Activated naive CD4-positive, alpha-beta T cell treated with anti-CD3 and anti-CD28 coated beads for 36 hours (primary cell): Measurements from ENCODE around the gene PLXNA1. TPM values are rescaled to one million over a fixed set of nuclear protein-coding genes. Genes with fewer than 3 reads are reported as not detected.

Experiments used
- CTCF ChIA-PET: fragments of 350-600 bp; sonication (Branson Sonifier 250); formaldehyde crosslinking; loops from one replicate; lab custom pipeline; 2021; ENCODE audit warnings: antibody characterized with exemption; lab: Charles Lee
- DNase-seq: peaks from one replicate; pipeline ENCODE4 v3.0.0-alpha.2; 2020
- H3K27ac Mint-ChIP-seq: one replicate; pipeline ENCODE4 v1.8.0; 2021; ENCODE audit warnings: mild to moderate bottlenecking, mixed read lengths
- H3K27me3 Mint-ChIP-seq: one replicate; pipeline ENCODE4 v1.8.0; 2021; ENCODE audit warnings: low read depth, mixed read lengths
- H3K36me3 Mint-ChIP-seq: one replicate; pipeline ENCODE4 v1.8.0; 2021; ENCODE audit warnings: low read depth, mixed read lengths
- H3K4me1 Mint-ChIP-seq: one replicate; pipeline ENCODE4 v1.8.0; 2021; ENCODE audit warnings: low read depth, mixed read lengths
- H3K4me3 Mint-ChIP-seq: one replicate; pipeline ENCODE4 v1.8.0; 2021; ENCODE audit warnings: mild to moderate bottlenecking, moderate library complexity, mixed read lengths
- H3K9me3 Mint-ChIP-seq: one replicate; pipeline ENCODE4 v1.8.0; 2021; ENCODE audit warnings: mixed read lengths
- intact Hi-C: fragments of 100-400 bp; cut with micrococcal nuclease; formaldehyde crosslinking; loops from one replicate; pipeline ENCODE4 v1.15.1; 2023
- total RNA-seq, 2 experiments: library from RNA; stranded (reverse); gene quantifications; one replicate each; pipeline ENCODE4 v1.2.3, GENCODE V29; 2021

The PLXNA1 gene
- total RNA-seq, 2 experiments from 2014 or later, result 5.0 to 5.8 TPM

DNA sequence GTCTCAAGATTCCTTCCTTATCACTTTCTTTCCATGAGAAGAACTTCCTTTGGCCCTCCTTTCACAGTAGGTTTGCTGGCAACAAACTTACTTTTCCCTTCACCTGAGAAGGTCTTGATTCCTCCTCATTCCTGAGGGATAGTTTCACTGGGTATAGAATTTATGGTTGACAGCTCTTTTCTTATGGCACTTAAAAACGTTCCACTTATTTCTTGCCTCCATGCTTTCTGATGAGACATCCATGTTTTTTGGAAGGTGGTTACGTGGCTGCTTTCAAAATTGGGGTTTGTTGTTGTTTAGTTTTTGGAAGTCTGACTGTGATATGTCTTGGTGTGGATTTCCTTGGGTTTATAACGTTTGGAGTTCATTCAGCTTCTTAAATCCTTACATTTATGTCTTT lies 8.2 kb upstream of the PLXNA1 start:
- Mint-ChIP-seq H3K27ac (no peak overlapping the region), H3K4me1 (peaks cover 6% of the 10 kb centered on the region), H3K27me3 (peaks cover 5% of the 10 kb centered on the region), H3K4me3 (no peak overlapping the region), H3K9me3 (peaks cover 10% of the 10 kb centered on the region), H3K36me3 (peaks cover 7% of the 10 kb centered on the region)
- DNase-seq, result no peak
- CTCF ChIA-PET, result no interaction called here
- intact Hi-C loops, result no loop called here

DNA sequence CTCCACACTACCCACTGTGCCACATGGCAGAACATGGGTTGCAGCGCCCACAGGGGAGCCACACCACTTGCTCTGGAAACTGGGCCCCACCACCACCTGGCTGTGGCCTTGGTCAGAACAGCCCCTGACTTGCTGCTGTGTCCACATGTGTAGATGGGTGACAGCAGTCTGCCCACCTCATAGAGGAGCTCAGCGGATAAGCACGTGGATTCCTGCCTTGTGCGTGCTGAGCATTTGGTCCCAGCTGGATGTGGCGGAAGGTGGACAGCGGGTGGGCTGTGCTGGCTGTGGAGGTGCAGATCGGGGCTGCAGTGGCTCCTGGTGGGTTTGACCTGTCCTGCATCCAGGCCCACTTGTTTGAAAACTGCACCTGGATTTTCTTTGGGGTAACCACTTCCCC lies 6.0 kb upstream of the PLXNA1 start:
- intact Hi-C loops, result no loop called here
- Mint-ChIP-seq H3K9me3 (peaks cover 10% of the 10 kb centered on the region), H3K4me3 (no peak overlapping the region), H3K27ac (no peak overlapping the region), H3K36me3 (peaks cover 7% of the 10 kb centered on the region), H3K4me1 (peaks cover 10% of the 10 kb centered on the region), H3K27me3 (peaks cover 5% of the 10 kb centered on the region)
- CTCF ChIA-PET, result no interaction called here
- no peak for DNase-seq

DNA sequence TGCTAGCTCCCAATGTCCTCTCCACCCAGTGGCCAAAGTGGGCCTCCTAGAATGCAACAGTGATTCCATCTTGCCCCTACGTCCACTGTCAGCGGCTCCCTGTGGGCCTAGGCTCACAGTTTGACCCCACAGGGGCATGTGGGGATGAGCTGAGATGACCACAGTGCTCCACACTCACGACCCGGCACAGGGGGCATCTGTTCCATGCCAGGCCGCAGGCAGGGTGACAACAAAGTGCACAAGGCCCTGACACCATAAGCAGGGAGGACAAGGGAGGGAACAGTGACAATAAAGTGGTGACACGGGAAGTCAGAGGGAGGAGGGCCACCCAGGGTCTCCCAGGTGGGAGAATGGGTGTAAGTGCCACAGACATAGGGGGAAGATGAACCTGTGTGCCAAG lies 5.1 kb upstream of the PLXNA1 start:
- Mint-ChIP-seq H3K4me1 (peaks cover 15% of the 10 kb centered on the region), H3K27me3 (peaks cover 5% of the 10 kb centered on the region), H3K27ac (no peak overlapping the region), H3K9me3 (peaks cover 10% of the 10 kb centered on the region), H3K36me3 (peaks cover 7% of the 10 kb centered on the region), H3K4me3 (no peak overlapping the region)
- intact Hi-C loops, result no loop called here
- CTCF ChIA-PET, result no interaction called here
- no peak for DNase-seq

DNA sequence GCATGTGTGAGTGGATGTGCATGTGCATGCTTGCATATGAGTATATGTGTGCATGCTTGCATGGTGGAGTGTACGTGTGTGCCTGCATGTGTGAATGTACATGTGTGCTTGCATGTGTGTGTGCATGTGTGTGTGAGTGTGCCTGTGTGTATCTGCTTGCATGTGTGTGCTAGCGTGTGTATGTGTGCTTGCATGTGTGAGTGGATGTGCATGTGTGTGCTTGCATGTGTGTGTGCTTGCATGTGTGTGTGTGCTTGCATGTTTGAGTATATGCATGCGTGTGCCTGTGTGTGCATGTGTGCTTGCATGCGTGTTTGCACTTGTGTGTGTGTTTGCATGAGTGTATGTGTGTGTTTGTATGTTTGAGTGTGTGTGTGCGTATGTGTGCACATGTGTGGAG lies 4.6 kb upstream of the PLXNA1 start:
- CTCF ChIA-PET, result no interaction called here
- H3K9me3 Mint-ChIP-seq, result peaks cover 10% of the 10 kb centered on the region
- no peak overlapping the region for H3K27ac Mint-ChIP-seq

DNA sequence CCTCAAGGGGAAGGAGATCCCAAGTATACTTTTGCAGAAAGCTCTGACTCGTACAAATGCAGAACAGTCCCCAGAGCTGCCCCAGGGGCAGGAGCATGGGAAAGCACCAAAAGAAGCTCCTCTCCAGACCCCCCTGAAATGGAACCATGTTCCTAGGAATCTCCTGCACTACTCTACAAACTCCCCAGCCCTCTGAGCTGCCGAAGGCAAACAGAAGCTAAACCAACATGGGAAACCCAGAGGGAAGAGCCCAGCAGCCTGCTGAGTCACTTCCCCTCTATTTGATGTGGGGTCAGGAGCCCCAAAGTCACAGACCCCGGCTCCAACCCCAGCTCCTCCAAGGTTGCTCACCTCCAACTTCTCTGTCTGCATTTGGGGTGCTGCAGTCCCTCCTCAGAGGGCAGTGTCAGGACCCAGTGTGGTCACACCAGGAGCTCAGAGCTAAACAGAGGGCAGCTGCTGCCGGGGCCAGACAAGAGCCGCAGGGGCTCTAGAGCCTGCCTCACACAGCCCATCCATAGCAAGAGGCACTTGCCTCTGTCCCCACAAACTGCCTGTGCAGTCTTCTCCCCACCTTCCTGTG lies 3.8 kb upstream of the PLXNA1 start:
- DNase-seq, result no peak
- H3K36me3 Mint-ChIP-seq, result peaks cover 7% of the 10 kb centered on the region
- H3K27me3 Mint-ChIP-seq, result peaks cover 5% of the 10 kb centered on the region
- CTCF ChIA-PET, result no interaction called here
- H3K27ac Mint-ChIP-seq, result no peak overlapping the region
- H3K4me1 Mint-ChIP-seq, result peaks cover 15% of the 10 kb centered on the region
- peaks cover 10% of the 10 kb centered on the region for H3K9me3 Mint-ChIP-seq
- intact Hi-C loops, result no loop called here
- H3K4me3 Mint-ChIP-seq, result no peak overlapping the region

More for the DNA sequence above, 4.6 kb upstream of the PLXNA1 start:
- H3K27me3 Mint-ChIP-seq, result peaks cover 5% of the 10 kb centered on the region
- intact Hi-C loops, result no loop called here
- H3K4me3 Mint-ChIP-seq, result no peak overlapping the region
- H3K36me3 Mint-ChIP-seq, result peaks cover 7% of the 10 kb centered on the region
- peaks cover 15% of the 10 kb centered on the region for H3K4me1 Mint-ChIP-seq
- DNase-seq, result no peak

DNA sequence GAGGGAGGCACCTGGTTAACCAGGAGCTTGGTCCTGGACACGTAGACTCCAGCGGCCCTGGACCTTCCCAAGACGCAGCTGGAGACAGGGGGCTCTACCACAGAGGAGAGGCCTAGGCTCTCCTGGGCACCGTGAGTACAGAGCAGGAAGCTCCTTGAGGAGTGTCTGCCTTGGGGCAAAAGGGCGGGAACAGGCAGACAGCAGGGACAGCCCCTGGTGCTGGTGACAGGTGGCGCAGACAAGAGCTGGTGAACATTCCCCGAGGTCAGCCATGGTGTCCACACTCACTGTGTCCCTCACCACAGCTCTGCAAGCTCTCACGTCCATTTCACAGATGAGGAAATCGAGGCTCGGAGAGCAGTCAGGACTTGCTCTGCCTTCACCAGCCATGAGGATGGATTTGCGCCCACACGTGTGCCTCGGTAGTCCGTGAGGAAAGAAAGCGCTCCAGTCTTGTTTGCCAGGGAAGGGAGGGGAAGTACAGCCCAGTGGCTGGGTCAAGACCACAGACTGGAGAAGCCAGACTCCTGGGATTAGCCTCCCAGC lies 2.6 kb upstream of the PLXNA1 start:
- intact Hi-C loops, result loop anchor here (10.0 kb wide), 1 partner anchor 626 kb away; the partner anchor contains the start of gene KLF15
- CTCF ChIA-PET, result interaction anchor here (1.5 to 3.2 kb wide), 2 partner anchors 301 to 567 kb away, joined by 6 to 17 read pairs; no protein-coding TSS in a partner anchor
- no peaks in the 10 kb centered on the region for H3K9me3 Mint-ChIP-seq
- peaks cover 3% of the 10 kb centered on the region for H3K27me3 Mint-ChIP-seq
- H3K27ac Mint-ChIP-seq, result no peak overlapping the region
- H3K4me3 Mint-ChIP-seq, result no peak overlapping the region
- no peaks in the 10 kb centered on the region for H3K36me3 Mint-ChIP-seq
- DNase-seq, result no peak
- peaks cover 17% of the 10 kb centered on the region for H3K4me1 Mint-ChIP-seq

DNA sequence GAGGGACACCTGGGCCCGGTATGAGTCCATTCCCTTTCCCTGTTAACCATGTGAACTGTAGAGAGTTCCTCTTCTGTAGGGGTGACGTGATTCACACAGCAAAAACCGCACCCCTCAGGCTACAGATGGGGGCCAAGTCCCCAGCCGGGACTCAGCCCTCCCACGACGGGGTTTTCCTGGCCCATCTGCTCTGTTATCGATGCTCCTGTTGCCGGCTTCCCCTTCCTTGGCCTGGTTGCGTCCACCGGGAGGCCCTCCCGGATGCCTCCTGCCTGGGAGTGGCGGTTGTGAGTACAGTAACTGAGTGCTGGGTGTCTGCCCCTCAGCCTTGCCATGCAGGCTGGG lies 817 bp upstream of the PLXNA1 start:
- intact Hi-C loops, result loop anchor here (1.0 to 10.0 kb wide), 11 partner anchors 71 to 690 kb away; partner anchors contain the start of genes ABTB1, CHCHD6, KLF15 and TPRA1
- no peaks in the 10 kb centered on the region for H3K9me3 Mint-ChIP-seq
- DNase-seq, result peak; percentile 81
- peaks cover 17% of the 10 kb centered on the region for H3K4me1 Mint-ChIP-seq
- peak overlapping the region; percentile 77 for H3K4me3 Mint-ChIP-seq
- H3K27me3 Mint-ChIP-seq, result peaks cover 3% of the 10 kb centered on the region
- H3K27ac Mint-ChIP-seq, result peak overlapping the region; percentile 82
- no peaks in the 10 kb centered on the region for H3K36me3 Mint-ChIP-seq
- CTCF ChIA-PET, result interaction anchor here (0.6 to 3.2 kb wide), 3 partner anchors 303 to 586 kb away, joined by 3 to 17 read pairs (median 6); no protein-coding TSS in a partner anchor

DNA sequence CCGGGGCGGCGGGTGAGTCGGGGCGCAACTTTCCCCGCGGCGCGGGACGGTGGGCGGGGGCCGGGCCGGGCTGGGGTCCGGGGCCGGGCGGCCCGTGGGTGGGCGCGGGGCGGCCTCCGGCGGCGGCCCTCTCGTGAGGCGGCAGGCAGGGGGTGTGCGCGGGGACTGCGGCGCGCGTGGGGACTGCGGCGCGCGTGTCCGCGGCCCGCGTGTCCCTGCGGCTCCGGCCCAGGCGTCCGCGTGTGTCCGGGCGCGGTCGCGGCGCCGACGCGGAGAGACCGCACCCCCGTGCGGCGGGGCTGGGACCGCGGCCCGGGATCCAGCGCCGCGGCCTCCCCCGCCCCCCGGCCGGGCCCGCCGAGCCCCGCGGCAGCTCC lies 349 bp downstream of the PLXNA1 start:
- DNase-seq, result no peak
- H3K4me1 Mint-ChIP-seq, result peaks cover 17% of the 10 kb centered on the region
- CTCF ChIA-PET, result interaction anchor here (1.0 kb wide), 1 partner anchor 299 kb away, joined by 3 read pairs; no protein-coding TSS in a partner anchor
- no peaks in the 10 kb centered on the region for H3K36me3 Mint-ChIP-seq
- H3K27me3 Mint-ChIP-seq, result peaks cover 3% of the 10 kb centered on the region
- H3K9me3 Mint-ChIP-seq, result no peaks in the 10 kb centered on the region
- H3K4me3 Mint-ChIP-seq, result no peak overlapping the region
- no peak overlapping the region for H3K27ac Mint-ChIP-seq
- intact Hi-C loops, result loop anchor here (2.0 to 10.0 kb wide), 4 partner anchors 72 to 628 kb away; partner anchors contain the start of genes KLF15 and TPRA1

DNA sequence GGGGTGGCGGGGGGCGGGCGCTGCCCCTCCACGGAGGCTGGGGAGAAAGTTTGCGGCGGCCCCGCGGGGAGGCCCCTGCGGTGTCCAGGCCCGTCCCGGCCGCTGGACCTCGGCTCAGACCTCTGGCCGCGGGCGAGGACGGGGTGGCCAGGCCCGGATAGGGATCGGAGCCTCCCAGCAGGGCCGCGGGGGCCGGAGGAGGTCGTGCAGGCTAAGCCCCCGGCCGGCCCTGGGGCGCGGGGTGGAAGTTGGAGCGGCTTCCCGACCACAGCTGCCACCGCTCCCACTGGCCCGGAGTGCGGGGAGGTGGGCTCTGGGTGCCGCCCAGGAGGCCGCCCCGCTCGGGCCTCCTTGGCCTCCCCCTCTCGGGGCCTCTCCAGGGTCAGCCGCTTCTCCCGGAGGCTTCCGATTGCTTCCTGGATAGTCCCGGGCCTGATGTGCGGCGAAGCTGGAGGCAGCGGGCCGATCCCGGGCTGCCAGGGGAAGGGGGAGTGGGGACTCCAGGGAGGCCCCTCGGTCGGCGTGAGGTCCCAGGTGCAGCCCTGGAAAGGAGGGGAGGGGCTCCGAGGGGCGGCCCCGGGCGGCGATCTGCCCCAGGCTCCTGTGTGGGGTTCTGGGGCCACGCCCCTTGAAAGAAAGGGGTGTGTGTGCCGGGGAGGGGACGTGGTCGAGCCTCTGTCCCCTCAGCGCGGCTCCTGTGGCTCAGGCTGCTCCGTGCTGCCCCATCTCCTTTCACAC lies 907 bp downstream of the PLXNA1 start:
- Mint-ChIP-seq H3K27ac (no peak overlapping the region), H3K9me3 (no peaks in the 10 kb centered on the region), H3K4me1 (peaks cover 17% of the 10 kb centered on the region), H3K27me3 (no peaks in the 10 kb centered on the region), H3K36me3 (no peaks in the 10 kb centered on the region), H3K4me3 (peak overlapping the region; percentile 46)
- peak; percentile 18 for DNase-seq
- intact Hi-C loops, result loop anchor here (2.0 to 10.0 kb wide), 4 partner anchors 73 to 629 kb away; partner anchors contain the start of genes KLF15 and TPRA1
- CTCF ChIA-PET, result interaction anchor here (1.0 kb wide), 1 partner anchor 300 kb away, joined by 3 read pairs; no protein-coding TSS in a partner anchor

DNA sequence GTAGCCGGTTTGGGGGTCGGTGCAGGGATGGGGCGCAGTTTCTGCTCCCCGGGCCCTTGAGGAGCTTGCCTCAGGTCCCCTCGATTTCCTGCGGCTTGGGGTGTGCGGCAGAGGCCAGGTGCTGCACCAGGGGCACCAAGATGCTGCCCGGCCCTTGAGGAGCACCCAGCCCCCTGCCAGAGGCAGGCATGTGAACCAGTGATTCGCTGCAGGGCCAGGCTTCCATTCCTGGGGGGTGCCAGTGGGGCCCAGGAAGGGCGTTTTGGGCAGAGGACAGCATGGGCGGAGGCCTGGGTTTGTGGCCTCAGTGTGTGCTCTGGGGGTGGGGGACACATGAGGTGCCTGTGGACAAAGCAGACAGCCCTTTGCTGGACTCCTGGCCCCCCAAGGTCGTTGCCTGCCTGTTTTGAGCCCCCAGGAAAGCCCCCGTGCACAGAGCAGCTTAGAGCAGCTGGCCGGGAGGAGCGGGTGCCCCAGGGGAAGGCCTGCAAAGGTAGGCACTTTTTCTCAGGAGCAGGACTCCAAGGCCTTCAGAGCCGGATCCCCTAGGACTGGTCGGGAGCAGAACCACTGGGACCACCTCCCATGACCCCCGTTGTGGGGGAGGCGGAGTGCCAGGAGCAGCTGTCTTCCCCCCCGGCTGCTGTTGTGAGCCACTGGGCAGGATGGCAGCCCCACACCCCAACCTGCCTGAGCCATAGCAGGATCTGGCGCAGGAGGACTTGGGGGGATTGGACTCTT lies 1.6 kb downstream of the PLXNA1 start:
- DNase-seq, result no peak
- CTCF ChIA-PET, result interaction anchor here (0.6 to 1.0 kb wide), 2 partner anchors 301 to 560 kb away, joined by 3 read pairs; no protein-coding TSS in a partner anchor
- no peaks in the 10 kb centered on the region for H3K36me3 Mint-ChIP-seq
- H3K27me3 Mint-ChIP-seq, result no peaks in the 10 kb centered on the region
- intact Hi-C loops, result loop anchor here (10.0 kb wide), 1 partner anchor 630 kb away; the partner anchor contains the start of gene KLF15
- peaks cover 12% of the 10 kb centered on the region for H3K4me1 Mint-ChIP-seq
- H3K9me3 Mint-ChIP-seq, result no peaks in the 10 kb centered on the region
- no peak overlapping the region for H3K27ac Mint-ChIP-seq
- peak overlapping the region; percentile 46 for H3K4me3 Mint-ChIP-seq

DNA sequence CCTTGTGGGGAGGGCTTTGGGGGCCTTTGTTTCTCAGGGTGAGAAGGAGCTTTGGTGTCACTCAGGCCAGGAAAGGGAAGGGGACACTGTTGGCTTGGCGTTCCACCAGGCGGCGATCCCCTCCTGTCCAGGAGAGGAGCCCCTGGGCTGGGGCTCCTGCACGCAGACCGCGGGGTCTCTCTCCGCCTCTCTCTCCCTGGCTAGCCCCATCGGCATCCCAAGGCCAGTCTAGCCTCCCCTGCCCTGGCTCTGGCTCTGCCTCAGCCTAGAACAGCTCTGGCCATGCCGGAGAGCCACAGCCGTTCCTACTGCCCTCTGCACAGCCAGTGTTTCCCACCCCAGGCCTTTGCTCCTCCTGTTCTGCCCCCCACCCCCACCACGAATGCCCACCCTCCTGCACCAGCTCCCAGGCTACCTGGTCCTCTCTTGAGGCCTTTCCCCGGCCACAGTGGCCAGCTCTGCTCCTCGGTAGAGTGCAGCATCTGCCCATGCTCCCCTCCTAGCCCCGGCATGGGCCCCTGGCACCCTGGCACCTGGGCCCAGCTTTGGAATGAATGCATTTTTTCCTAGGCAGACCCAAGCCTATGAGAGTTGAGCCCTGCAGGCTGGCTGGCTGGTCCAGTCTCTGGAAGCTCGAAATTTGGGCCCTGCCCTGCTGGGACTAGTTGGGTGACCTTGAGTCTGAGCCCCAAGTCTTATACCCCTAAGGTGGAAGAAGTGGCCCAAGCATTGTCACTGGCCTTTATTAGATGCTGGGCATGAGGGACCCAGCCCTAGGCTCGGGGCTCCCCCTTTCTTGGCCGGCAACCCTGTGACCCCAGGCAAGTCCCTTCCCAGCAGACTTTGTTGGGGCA lies 2.4 kb downstream of the PLXNA1 start:
- DNase-seq, result no peak
- H3K9me3 Mint-ChIP-seq, result no peaks in the 10 kb centered on the region
- H3K27me3 Mint-ChIP-seq, result no peaks in the 10 kb centered on the region
- no peak overlapping the region for H3K27ac Mint-ChIP-seq
- peaks cover 12% of the 10 kb centered on the region for H3K4me1 Mint-ChIP-seq
- intact Hi-C loops, result loop anchor here (10.0 kb wide), 1 partner anchor 631 kb away; the partner anchor contains the start of gene KLF15
- H3K36me3 Mint-ChIP-seq, result no peaks in the 10 kb centered on the region
- no peak overlapping the region for H3K4me3 Mint-ChIP-seq
- CTCF ChIA-PET, result interaction anchor here (0.6 kb wide), 1 partner anchor 560 kb away, joined by 3 read pairs; no protein-coding TSS in a partner anchor
